ENCODE measurements around the gene FBXW2.
A peak's percentile ranks its signal among the peaks of the same experiment; 100 is the strongest.

The FBXW2 gene

GRCh38 chr9:120773256-120773655 lies 20.0 kb downstream of the FBXW2 start:
- H3K79me2 ChIP-seq (ENCODE audit: low read length): no peaks in the 10 kb centered on the region
- H4K20me1 ChIP-seq (ENCODE audit: insufficient read depth, low read length): no peaks in the 10 kb centered on the region
- peaks cover 58% of the 10 kb centered on the region for H3K36me3 ChIP-seq (replicated peaks; ENCODE audit: low read depth, low read length)
- no peak overlapping the region for H3K9ac ChIP-seq (ENCODE audit: low read length)
- H3K4me3 ChIP-seq (ENCODE audit: low read length): no peak overlapping the region
- TF ChIP-seq CTCF (IDR thresholded peaks at IDR 0.05; ENCODE audit: low read depth, low read length): no peak
- peaks cover 17% of the 10 kb centered on the region; the same call in 1 of the 2 replicates for H3K4me1 ChIP-seq (ENCODE audit: low read length)
- H2AFZ ChIP-seq (ENCODE audit: low read depth, low read length): no peak overlapping the region
- H3K27me3 ChIP-seq (ENCODE audit: low read depth, low read length): no peaks in the 10 kb centered on the region
- no peaks in the 10 kb centered on the region for H3K9me3 ChIP-seq (ENCODE audit: insufficient read depth, low read length)
- no peak overlapping the region; the same call in 1 of the 2 replicates for H3K4me2 ChIP-seq (ENCODE audit: low read length)
- H3K27ac ChIP-seq (ENCODE audit: low read length): peak overlapping the region; percentile 33; the same call in 1 of the 2 replicates

- H3K79me2 ChIP-seq (ENCODE audit: low read length): no peaks in the 10 kb centered on the region
- no peak overlapping the region for H3K9ac ChIP-seq (ENCODE audit: low read length)
- H3K9me3 ChIP-seq (ENCODE audit: insufficient read depth, low read length): no peaks in the 10 kb centered on the region
- no peak overlapping the region for H3K4me3 ChIP-seq (ENCODE audit: low read length)
- H4K20me1 ChIP-seq (ENCODE audit: insufficient read depth, low read length): no peaks in the 10 kb centered on the region
- H3K4me2 ChIP-seq (ENCODE audit: low read length): no peak overlapping the region
- no peaks in the 10 kb centered on the region for H3K27me3 ChIP-seq (ENCODE audit: low read depth, low read length)
- TF ChIP-seq EZH2phosphoT487 (IDR thresholded peaks at IDR 0.05; ENCODE audit: low read depth) (no peak), CTCF (IDR thresholded peaks at IDR 0.05; ENCODE audit: low read depth, low read length) (no peak)
- peaks cover 56% of the 10 kb centered on the region for H3K36me3 ChIP-seq (replicated peaks; ENCODE audit: low read depth, low read length)
- H2AFZ ChIP-seq (ENCODE audit: low read depth, low read length): no peak overlapping the region
- H3K27ac ChIP-seq (ENCODE audit: low read length): no peak overlapping the region; the same call in 1 of the 2 replicates
- H3K4me1 ChIP-seq (ENCODE audit: low read length): peaks cover 17% of the 10 kb centered on the region; the same call in 1 of the 2 replicates
These were observed 22.3 kb downstream of the FBXW2 start for GRCh38 chr9:120770931-120771330.

- Histone ChIP-seq H2AFZ (ENCODE audit: low read depth, low read length) (no peak overlapping the region), H4K20me1 (ENCODE audit: insufficient read depth, low read length) (no peaks in the 10 kb centered on the region), H3K4me2 (ENCODE audit: low read length) (no peak overlapping the region), H3K4me3 (ENCODE audit: low read length) (no peak overlapping the region), H3K9me3 (ENCODE audit: insufficient read depth, low read length) (no peaks in the 10 kb centered on the region), H3K36me3 (replicated peaks; ENCODE audit: low read depth, low read length) (peaks cover 60% of the 10 kb centered on the region), H3K27ac (ENCODE audit: low read length) (no peak overlapping the region), H3K4me1 (ENCODE audit: low read length) (peaks cover 17% of the 10 kb centered on the region; the same call in 1 of the 2 replicates), H3K9ac (ENCODE audit: low read length) (no peak overlapping the region), H3K79me2 (ENCODE audit: low read length) (no peaks in the 10 kb centered on the region), H3K27me3 (ENCODE audit: low read depth, low read length) (no peaks in the 10 kb centered on the region)
- TF ChIP-seq CTCF (IDR thresholded peaks at IDR 0.05; ENCODE audit: low read depth, low read length) (no peak), EZH2phosphoT487 (IDR thresholded peaks at IDR 0.05; ENCODE audit: low read depth) (no peak)
These were observed 24.3 kb downstream of the FBXW2 start for GRCh38 chr9:120768886-120769285.

- Histone ChIP-seq H3K4me2 (ENCODE audit: low read length) (no peak overlapping the region), H3K4me3 (ENCODE audit: low read length) (no peak overlapping the region), H3K9ac (ENCODE audit: low read length) (no peak overlapping the region), H3K9me3 (ENCODE audit: insufficient read depth, low read length) (no peaks in the 10 kb centered on the region), H3K36me3 (replicated peaks; ENCODE audit: low read depth, low read length) (peaks cover 65% of the 10 kb centered on the region), H3K27ac (ENCODE audit: low read length) (no peak overlapping the region), H4K20me1 (ENCODE audit: insufficient read depth, low read length) (no peaks in the 10 kb centered on the region), H3K27me3 (ENCODE audit: low read depth, low read length) (no peaks in the 10 kb centered on the region), H2AFZ (ENCODE audit: low read depth, low read length) (no peak overlapping the region), H3K4me1 (ENCODE audit: low read length) (peaks cover 12% of the 10 kb centered on the region; the same call in 1 of the 2 replicates), H3K79me2 (ENCODE audit: low read length) (no peaks in the 10 kb centered on the region)
- TF ChIP-seq EZH2phosphoT487 (IDR thresholded peaks at IDR 0.05; ENCODE audit: low read depth) (no peak), CTCF (IDR thresholded peaks at IDR 0.05; ENCODE audit: low read depth, low read length) (no peak)
These were observed 25.0 kb downstream of the FBXW2 start for GRCh38 chr9:120768247-120768646.
